Hepatocyte (in vitro differentiated cells): Measurements from ENCODE around the gene KTI12.

Source experiments
- CTCF ChIP-seq: fragments of 200-600 bp; sonication (generic); IDR thresholded peaks from 2 replicates; pipeline ENCODE4 v1.5.1; 2016; ENCODE audit warnings: antibody characterized with exemption, mild to moderate bottlenecking; ENCODE audit not compliant: poor library complexity
- EZH2 ChIP-seq: fragments of 200-600 bp; sonication (generic); IDR thresholded peaks from 2 replicates; pipeline ENCODE4 v1.6.1; 2016; ENCODE audit warnings: antibody characterized with exemption, mild to moderate bottlenecking, borderline replicate concordance
- EZH2phosphoT487 ChIP-seq: fragments of 200-600 bp; sonication (generic); IDR thresholded peaks from one replicate; pipeline ENCODE4 v1.6.1; 2018; ENCODE audit warnings: antibody characterized with exemption, mild to moderate bottlenecking, low read depth, moderate library complexity; ENCODE audit not compliant: unreplicated experiment, severe bottlenecking

- no peak for TF ChIP-seq EZH2phosphoT487
- no peak for TF ChIP-seq CTCF
- no peak for TF ChIP-seq EZH2
Measured at GRCh38 chr1:51998701-51999100, 34.9 kb downstream of the KTI12 start.
